Subcutaneous adipose tissue (tissue), 4 donors: Measurements from ENCODE around the gene AGRN. TPM values are rescaled to one million over a fixed set of nuclear protein-coding genes. Genes with fewer than 3 reads are reported as not detected.

ENCODE experiments used
- CTCF ChIP-seq: fragments of 450-650 bp; IDR thresholded peaks from one replicate; pipeline ENCODE4 v1.5.1; 2016; ENCODE audit warnings: low read depth, mild to moderate bottlenecking, control low read depth, antibody characterized with exemption, moderate library complexity
- total RNA-seq, 4 donors: library from RNA; depleted of rRNA; stranded (reverse); fragments of >200 nt; gene quantifications; one replicate each; pipeline ENCODE4 v1.1.0, GENCODE V29; 2016

AGRN gene
- total RNA-seq, 4 donors from 2014 or later: 3.8 to 13.2 (median 10.5) TPM

- TF ChIP-seq CTCF: no peak
Observed at GRCh38 chr1:979744-980072, 40.2 kb upstream of the AGRN start.

- TF ChIP-seq CTCF: no peak
Observed at GRCh38 chr1:980137-980571, 39.8 kb upstream of the AGRN start.

GRCh38 chr1:980602-981395 lies 39.1 kb upstream of the AGRN start:
- no peak for TF ChIP-seq CTCF

GRCh38 chr1:981491-981954 lies 38.4 kb upstream of the AGRN start:
- no peak for TF ChIP-seq CTCF

- no peak for TF ChIP-seq CTCF
Observed at GRCh38 chr1:981955-982558, 37.9 kb upstream of the AGRN start, which contains the start of gene PERM1. TSS of gene PERM1 (minus strand) at chr1:982093. CDS start at chr1:981029, 1,064 bp downstream.

- TF ChIP-seq CTCF: no peak
Observed at GRCh38 chr1:982765-983436, 37.0 kb upstream of the AGRN start.
